ENCODE results near the gene PRKN.

The PRKN gene

DNA sequence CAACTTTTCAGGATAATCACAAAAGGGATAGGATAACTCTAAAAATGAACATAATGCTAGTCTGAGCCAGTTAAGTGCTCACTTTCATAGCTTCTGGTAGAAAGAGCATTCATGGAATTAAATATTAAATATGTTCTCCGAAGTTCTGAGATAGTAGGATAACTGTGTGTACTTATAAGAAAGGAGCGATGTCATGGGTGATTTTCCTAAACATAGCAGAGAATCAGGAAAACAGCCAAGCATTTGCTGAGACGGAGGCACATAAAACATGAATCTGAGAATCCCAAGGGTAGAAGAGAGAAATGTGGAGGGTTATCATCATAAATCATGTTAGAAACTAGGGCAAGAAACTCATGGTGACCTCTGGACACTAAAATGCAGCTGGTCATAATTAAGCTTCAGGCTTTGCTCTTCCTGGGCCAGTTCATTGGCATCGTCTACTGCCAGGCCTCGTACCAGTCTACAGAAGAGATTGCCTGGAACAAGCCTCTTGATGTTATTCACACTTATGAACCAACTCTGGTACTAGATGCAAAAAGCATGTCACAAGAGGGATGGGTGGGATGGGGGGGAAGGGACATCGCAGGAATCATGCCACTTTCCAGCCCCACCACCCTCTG, 436.6 kb downstream of the PRKN start:
- Histone ChIP-seq H3K4me3 (no peak overlapping the region), H3K4me1 (peaks cover 0 to 10% (median 5%) of the 10 kb centered on the region in 4 donors), H3K9me3 (no peaks in the 10 kb centered on the region), H3K27me3 (no peaks in the 10 kb centered on the region), H3K27ac (no peak overlapping the region), H3K36me3 (no peaks in the 10 kb centered on the region)
- TF ChIP-seq CTCF (IDR thresholded peaks at IDR 0.05): no peak
- intact Hi-C loops (cut with DNase I; ENCODE audit: low total_unique reads): no loop called here
- no peak for DNase-seq

DNA sequence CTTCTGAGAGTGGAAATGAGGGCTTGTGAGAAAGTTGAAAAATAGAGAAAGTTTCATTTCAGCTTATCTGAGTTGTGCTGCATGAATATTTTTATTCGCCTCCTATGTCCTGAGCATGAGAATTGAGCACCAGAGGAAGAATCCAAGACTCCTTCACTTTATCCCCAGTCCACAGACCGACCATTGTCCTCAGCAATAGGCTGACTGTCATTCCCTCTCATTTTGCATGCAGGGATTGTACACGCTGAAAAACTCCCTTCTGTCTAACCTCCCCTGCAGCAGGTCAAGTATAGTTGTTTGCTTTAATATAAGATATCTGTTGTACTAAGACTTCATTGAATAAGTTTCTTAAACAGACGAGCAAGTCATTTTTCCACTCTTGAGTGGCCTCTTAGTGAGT, 437.6 kb downstream of the PRKN start:
- H3K4me3 ChIP-seq: no peak overlapping the region
- DNase-seq: no peak
- no peaks in the 10 kb centered on the region for H3K27me3 ChIP-seq
- TF ChIP-seq CTCF (IDR thresholded peaks at IDR 0.05): no peak
- peaks cover 0 to 10% (median 5%) of the 10 kb centered on the region in 4 donors for H3K4me1 ChIP-seq
- intact Hi-C loops (cut with DNase I; ENCODE audit: low total_unique reads): no loop called here
- H3K27ac ChIP-seq: no peak overlapping the region
- no peaks in the 10 kb centered on the region for H3K36me3 ChIP-seq
- no peaks in the 10 kb centered on the region for H3K9me3 ChIP-seq

GRCh38 chr6:162273986-162274385, 453.6 kb downstream of the PRKN start:
- Histone ChIP-seq H3K4me3 (no peak overlapping the region), H3K9me3 (no peaks in the 10 kb centered on the region), H3K4me1 (no peaks in the 10 kb centered on the region), H3K27ac (no peak overlapping the region), H3K27me3 (no peaks in the 10 kb centered on the region), H3K36me3 (no peaks in the 10 kb centered on the region)
- DNase-seq: no peak
- TF ChIP-seq CTCF (IDR thresholded peaks at IDR 0.05): no peak
- intact Hi-C loops (cut with DNase I; ENCODE audit: low total_unique reads): no loop called here

DNA sequence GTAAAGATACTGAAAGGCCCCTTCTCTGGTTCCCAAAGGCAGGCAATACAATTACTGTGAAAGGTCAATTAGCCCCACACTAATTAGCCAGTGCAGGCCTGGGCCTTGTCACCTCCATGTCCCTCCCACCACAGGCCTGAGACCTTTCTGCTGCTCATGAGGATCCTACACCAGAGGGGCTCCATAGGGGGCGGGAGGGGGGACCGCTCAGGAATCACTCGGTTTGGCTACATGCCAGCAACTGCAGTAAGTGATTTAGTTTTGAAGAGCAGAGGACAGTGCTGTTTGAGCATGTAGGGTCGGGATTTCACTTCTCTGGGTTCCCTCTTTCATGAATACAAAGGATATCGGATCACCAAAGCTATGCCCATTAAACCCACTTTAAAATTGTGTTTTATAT, 455.6 kb downstream of the PRKN start:
- DNase-seq: no peak
- no peak overlapping the region for H3K27ac ChIP-seq
- TF ChIP-seq CTCF (IDR thresholded peaks at IDR 0.05): no peak
- H3K9me3 ChIP-seq: no peaks in the 10 kb centered on the region
- H3K4me3 ChIP-seq: no peak overlapping the region
- H3K27me3 ChIP-seq: no peaks in the 10 kb centered on the region
- no peaks in the 10 kb centered on the region for H3K36me3 ChIP-seq
- intact Hi-C loops (cut with DNase I; ENCODE audit: low total_unique reads): no loop called here
- H3K4me1 ChIP-seq: no peaks in the 10 kb centered on the region

DNA sequence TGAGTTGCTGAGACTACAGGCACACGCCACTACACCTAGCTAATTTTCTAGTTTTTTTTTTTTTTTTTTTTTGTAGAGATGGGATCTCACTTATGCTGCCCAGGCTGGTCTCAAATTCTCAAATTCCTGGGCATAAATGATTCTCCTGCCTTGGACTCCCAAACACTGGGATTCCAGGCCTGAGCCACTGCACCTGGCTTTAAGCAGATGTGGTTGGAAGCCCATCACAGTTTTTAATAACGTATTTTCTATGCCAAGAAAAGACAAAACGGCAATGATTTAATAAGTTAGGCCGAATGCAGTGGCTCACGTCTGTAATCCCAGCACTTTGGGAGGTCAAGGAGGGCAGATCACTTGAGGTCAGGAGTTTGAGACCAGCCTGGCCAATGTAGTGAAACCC, 456.6 kb downstream of the PRKN start:
- H3K4me3 ChIP-seq: no peak overlapping the region
- no peak for DNase-seq
- no peaks in the 10 kb centered on the region for H3K27me3 ChIP-seq
- H3K4me1 ChIP-seq: no peaks in the 10 kb centered on the region
- H3K9me3 ChIP-seq: no peaks in the 10 kb centered on the region
- H3K36me3 ChIP-seq: no peaks in the 10 kb centered on the region
- no peak overlapping the region for H3K27ac ChIP-seq
- no peak for TF ChIP-seq CTCF (IDR thresholded peaks at IDR 0.05)
- intact Hi-C loops (cut with DNase I; ENCODE audit: low total_unique reads): no loop called here

- no peak for DNase-seq
- H3K4me1 ChIP-seq: no peaks in the 10 kb centered on the region
- no peak overlapping the region for H3K27ac ChIP-seq
- no peaks in the 10 kb centered on the region for H3K9me3 ChIP-seq
- intact Hi-C loops (cut with DNase I; ENCODE audit: low total_unique reads): no loop called here
- no peak overlapping the region for H3K4me3 ChIP-seq
- no peaks in the 10 kb centered on the region for H3K27me3 ChIP-seq
- TF ChIP-seq CTCF (IDR thresholded peaks at IDR 0.05): no peak
- no peaks in the 10 kb centered on the region for H3K36me3 ChIP-seq
Observed at GRCh38 chr6:162267641-162268040, 459.9 kb downstream of the PRKN start.

All from tibial artery (tissue), 4 donors.